Effector CD4-positive, alpha-beta T cell (primary cell): ENCODE data around the gene NPPA. TPM values are rescaled to one million over a fixed set of nuclear protein-coding genes. Genes with fewer than 3 reads are reported as not detected.
A peak's percentile ranks its signal among the peaks of the same experiment; 100 is the strongest.
"Not testable (repeated sequence)": the region's sequence is repeated elsewhere in the genome, so short reads cannot be mapped to it uniquely, and the experiment has no call there.

Experiments used
- DNase-seq: peaks from one replicate; pipeline ENCODE4 v3.0.0-alpha.2; 2020
- total RNA-seq: gene quantifications from one replicate; lab custom pipeline; 2026; lab: John Stamatoyannopoulos, UW

NPPA gene
- not detected for total RNA-seq

- no peak for DNase-seq
These were observed at the start of gene NPPA for GRCh38 chr1:11847667-11848372. TSS of gene NPPA (minus strand) at chr1:11847783. CDS start at chr1:11847684, 99 bp downstream.

DNA sequence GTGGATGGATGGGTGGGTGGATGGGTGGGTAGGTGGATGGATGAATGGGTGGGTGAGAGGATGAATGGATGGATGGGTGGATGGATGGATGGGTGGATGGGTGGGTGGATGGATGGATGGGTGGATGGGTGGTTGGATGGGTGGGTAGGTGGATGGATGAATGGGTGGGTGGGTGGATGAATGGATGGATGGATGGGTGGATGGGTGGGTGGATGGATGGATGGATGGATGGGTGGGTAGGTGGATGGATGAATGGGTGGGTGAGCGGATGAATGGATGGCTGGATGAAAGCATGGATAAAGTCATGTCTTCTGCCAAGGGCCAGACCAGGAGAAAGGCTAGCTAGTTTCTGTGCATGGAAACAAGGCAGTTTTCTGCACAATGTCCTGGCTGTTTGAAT is 46.9 kb upstream of the NPPA start:
- DNase-seq, result not testable (repeated sequence)

DNA sequence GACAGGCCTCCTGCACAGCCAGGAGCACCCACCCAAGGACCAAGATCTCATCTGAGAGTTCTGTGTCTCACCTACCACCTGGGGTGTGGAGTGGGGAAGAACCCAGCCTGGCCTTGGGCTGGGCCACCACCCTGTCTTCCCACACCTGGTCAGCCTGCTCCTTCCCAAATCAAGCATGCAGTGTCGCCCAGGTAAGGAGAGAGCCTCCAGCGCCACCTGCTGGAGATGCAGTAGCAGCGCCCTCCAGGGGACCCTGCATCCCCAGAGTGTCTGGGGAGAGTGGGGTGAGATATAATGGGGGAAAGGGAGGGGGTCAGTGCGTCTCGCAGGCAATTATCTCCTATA is 46.3 kb upstream of the NPPA start:
- peak; percentile 69 for DNase-seq

DNA sequence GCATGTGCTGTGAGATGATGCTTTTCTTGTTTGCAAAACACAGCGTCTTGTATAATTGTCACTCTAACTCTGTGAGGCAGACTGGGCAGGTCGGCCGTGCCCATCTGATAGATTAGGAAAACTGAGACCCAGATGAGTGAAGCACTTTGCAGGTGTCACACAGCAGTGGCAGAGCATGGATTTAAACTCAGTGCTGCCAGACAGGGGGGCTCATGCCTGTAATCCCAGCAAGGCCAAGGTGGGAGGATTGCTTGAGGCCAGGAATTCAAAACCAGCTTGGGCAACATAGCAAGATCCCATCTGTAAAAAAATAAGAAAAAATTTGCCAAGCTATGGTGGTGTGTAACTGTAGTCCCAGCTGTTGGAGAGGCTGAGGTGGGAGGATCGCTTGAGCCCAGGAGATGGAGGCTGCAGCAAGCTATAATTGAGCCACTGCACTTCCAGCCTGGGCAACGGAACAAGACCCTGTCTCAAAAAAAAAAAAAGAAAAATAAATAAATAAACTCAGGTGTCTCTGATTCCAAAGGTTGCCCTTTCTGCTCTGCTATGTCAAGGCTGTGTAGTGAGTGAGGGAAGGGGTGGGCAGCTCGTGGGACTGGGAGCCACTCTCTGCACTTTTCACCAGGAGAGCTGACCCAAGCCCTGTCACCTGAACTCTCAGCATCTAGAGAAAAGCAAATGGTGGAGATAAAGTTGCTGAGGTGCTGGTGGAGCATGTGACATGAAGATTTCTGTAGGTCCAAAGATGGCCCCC is 44.0 kb upstream of the NPPA start:
- DNase-seq, result no peak

DNA sequence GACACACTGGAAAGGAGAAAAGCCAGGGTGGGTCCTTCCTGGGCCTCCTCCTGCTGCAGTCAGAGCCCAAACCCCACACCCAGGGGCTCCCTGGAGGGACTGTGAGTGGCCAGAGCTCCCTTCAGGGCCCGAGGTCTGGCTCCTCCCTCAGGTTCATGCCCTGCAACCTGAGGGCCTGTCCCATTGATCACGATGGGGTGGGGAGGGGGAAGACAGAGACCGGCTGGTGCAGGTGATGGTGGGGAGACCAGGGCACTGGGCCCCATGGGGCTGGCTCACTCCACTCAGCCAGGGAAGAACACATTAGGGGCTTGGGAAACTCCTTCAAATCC is 41.3 kb upstream of the NPPA start:
- no peak for DNase-seq

DNA sequence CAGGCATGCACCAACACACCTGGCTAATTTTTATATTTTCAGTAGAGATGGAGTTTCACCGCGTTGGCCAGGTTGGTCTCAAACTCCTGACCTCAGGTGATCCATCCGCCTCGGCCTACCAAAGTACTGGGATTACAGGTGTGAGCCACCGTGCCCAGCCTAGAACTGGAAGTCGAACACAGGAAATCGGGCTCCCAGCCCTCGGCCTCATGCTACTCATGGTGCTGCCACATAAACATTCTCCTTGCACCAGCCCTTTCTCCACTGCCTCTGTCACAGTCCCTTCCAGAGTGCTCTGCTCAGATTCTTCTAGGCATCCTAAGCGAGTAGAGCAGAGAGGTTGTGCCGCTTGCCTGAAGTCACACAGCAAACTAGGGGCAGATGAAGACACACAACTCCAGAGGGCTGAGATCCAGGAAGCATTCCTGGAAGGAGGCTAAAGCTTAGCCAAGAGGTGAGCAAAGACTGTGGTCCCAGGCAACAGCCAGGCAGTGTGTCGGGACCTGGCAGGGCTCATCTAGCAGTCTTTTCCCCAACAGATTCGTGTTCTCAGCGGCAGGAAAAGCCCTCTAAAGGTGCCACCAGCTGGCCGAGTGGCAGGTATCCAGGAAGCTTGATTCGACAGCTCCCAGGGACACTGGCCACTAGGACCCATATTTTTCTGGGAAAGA is 40.8 kb upstream of the NPPA start:
- no peak for DNase-seq

DNA sequence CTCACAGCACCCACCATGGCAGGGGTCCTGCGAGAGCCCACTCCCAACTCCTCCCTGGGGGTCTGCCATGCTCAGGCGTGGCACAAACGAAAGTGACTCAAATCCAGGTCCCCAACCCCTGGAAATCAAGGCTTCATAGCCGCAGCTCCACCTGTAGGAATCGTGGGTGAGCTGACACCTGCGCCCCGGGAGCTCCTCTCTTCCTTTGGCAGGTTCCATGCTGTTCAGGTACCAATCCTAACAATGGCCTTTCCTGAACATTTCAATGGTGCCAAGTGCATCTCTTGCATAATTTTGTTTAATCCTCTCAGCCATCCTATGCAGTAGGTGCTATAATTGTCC is 40.1 kb upstream of the NPPA start:
- DNase-seq, result no peak

- no peak for DNase-seq
These were observed 39.5 kb upstream of the NPPA start for GRCh38 chr1:11886986-11887665.

DNA sequence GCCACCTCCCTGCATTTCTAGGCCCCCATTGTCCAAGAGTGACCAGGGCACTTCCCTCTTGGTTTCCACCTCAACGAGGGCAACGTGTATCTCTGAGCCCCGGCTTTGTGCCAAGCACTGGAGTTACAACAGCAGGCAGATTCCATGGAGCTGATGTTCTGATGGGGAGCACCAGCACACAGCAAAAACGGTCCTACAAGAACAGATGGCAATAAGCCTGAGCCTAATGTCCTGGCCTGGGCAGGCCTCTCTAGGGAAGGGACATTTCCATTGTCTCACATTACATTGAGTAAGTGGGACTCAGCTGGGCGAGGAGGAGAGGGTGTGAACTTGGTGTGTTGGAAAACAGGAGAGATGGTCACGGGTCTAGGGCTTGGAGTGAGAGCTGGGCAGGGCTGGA is 38.3 kb upstream of the NPPA start:
- DNase-seq, result no peak

- DNase-seq, result no peak
These were observed 35.4 kb upstream of the NPPA start for GRCh38 chr1:11882814-11883538.

DNA sequence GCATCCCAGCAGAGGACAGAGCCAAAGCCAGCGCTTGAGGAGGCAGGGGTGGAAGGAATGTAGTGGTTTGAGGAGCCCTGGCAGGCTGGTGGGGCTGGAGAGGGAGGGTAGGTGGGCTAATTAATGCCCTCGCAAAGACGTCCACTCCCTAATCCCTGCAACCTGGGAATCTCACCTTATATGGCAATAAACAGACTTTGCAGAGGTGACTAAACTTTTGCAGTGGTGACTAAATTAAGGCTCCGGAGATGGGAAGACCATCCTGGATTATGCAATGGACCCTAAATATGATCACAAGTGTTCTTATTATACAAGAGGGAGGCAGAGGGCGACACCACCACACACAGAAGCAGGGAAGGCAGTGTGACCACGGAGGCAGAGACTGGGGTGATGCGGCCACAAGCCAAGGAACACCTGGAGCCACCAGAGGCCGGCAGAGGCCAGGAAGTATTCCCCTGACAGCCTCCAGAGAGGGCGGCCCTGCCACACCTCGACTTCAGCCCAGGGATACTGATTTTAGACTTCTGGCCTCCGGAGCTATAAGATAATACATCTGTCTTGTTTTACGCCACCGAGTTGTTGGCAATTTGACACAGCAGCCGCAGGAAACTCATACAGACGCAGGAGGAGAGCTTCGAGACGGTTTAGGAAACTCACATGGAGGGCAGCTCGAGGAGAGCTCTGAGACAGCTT is 34.3 kb upstream of the NPPA start:
- DNase-seq, result no peak

GRCh38 chr1:11880911-11881748 is 33.5 kb upstream of the NPPA start:
- DNase-seq, result no peak

DNA sequence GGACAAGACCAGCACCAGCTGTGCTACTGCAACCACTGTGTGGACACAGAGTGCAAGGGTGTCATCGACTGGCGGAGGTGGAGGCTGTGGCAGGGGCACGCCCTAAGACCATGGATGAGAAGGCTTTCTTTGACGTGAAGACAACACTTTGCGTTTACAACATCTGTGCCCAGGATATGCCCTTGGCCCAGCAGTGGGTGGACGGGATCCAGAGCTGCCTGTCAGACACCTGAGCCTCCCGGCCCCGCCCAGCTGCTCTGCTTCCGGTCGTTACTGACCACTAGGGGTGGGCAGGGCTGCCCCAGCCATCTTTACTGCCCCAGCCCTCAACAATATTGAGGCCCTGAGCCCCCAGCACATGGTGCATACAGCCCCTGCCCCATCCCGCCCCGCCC is 32.6 kb upstream of the NPPA start:
- DNase-seq, result no peak

- no peak for DNase-seq
These were observed 32.0 kb upstream of the NPPA start for GRCh38 chr1:11879311-11880180.

DNA sequence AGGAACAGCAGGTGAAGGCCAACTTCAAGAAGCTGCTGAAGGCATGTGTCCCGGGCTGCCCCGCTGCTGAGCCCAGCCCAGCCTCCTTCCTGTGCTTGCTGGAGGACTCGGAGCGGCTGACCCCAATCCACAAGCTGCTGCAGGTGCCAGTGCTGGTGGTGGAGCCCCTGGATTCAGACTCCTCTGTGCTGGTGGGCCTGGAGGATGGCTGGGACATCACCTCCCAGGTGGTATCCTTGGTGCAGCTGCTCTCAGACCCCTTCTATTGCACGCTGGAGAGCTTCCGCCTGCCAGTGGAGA is 31.3 kb upstream of the NPPA start:
- DNase-seq, result no peak

DNA sequence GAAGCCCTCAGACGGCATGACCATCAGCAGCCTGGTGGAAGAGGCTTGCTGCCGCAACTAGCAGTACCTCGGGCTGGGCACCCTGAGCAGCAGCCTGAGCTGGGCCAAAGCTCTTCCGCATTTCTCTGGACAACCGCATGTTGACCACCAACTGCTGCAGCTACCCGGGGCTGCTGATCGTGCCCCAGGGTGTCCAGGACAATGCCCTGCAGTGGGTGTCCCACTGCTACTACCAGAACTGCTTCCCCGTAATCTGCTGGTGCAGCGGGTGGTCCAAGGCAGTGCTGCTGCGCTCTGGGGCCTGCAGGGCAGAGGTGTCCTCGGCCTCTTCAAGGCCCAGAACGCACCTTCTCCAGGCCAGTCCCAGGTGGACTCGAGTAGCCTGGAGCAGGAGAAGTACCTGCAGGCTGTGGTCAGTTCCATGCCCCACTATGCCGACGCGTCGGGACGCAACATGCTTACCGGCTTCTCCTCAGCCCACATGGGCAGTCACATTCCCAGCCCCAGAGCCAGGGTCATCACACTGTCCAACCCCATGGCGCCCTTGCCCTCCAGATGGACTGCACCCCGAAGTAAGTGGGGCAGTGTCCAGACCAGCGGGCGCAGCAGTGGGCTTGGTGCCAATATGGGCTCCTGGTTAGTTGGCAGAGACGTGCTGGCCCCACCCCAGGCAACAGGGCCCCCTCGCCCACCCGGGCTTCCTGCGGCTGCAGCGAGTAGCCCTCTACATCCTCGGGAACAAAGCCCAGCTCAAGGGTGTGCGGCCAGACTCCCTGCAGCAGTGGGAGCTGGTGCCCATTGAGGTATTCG is 30.7 kb upstream of the NPPA start:
- no peak for DNase-seq

DNA sequence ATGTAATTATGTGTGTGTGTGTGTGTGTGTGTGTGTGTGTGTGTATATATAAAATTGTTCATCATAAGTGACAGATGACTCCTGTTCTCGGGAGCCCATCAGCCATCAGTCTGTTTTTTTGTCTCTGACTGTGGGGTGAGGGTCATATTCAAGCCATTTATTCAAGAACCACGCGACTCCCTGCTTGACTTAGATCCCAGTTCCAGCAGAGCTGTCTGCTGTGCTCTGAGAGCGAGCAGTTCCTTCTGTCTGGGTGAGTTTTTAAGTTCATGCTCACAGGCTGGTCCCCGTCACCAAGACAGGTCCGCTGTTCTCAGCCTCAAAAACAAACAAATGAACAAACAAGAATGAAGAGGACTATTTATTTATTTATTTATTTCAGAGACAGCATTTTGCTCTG is 29.5 kb upstream of the NPPA start:
- DNase-seq, result no peak

DNA sequence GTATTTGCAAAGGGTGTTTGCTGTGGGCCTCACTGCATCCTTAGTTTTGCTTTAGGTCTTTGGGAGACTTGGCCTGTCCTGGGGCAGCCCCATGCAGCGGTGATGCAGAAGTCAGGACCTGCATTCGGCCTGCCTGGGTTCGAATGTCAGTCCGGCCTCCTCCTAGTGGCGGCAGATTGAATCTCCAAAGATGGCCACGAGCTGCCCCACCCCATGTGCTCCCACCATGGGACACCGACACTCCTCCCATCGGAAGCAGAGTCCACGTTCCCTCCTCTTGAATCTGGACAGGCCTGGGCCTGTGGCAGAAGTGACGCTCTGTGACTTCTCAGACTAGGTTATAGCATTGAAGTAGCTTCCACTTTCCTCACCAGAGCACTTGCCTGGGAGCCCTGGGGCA is 27.5 kb upstream of the NPPA start:
- no peak for DNase-seq

GRCh38 chr1:11874624-11875023 is 27.0 kb upstream of the NPPA start:
- DNase-seq, result no peak

GRCh38 chr1:11874258-11874562 is 26.6 kb upstream of the NPPA start:
- no peak for DNase-seq
